Omental fat pad (tissue), 4 donors: Measurements from ENCODE around the gene NIPA2. TPM values are rescaled to one million over a fixed set of nuclear protein-coding genes. Genes with fewer than 3 reads are reported as not detected.
"Not testable (repeated sequence)": the region's sequence is repeated elsewhere in the genome, so short reads cannot be mapped to it uniquely, and the experiment has no call there.

Experiments
- ATAC-seq: fragments of 150-250 bp; one replicate; pipeline ENCODE4 v1.9.1; 2016; ENCODE audit warnings: mild to moderate bottlenecking, moderate library complexity; ENCODE audit not compliant: low FRiP score
- DNase-seq: peaks from one replicate; pipeline ENCODE4 v3.0.0-alpha.2; 2019; ENCODE audit warnings: low spot score
- total RNA-seq, 4 donors: library from RNA; depleted of rRNA; stranded (reverse); fragments of >200 nt; gene quantifications; one replicate each; pipeline ENCODE4 v1.1.0, GENCODE V29; 2016
- TF ChIP-seq, protein P1 (sequence below), 3 donors: fragments of 450-650 bp; IDR thresholded peaks; one replicate each; pipeline ENCODE4 v1.5.1; 2016 to 2017; ENCODE audit warnings: antibody characterized with exemption in 3 of 3, mild to moderate bottlenecking in 3 of 3, moderate library complexity in 2 of 3

Gene NIPA2
- total RNA-seq, result 10 to 100 TPM; 37.3 to 67.5 (median 45.2) TPM

DNA sequence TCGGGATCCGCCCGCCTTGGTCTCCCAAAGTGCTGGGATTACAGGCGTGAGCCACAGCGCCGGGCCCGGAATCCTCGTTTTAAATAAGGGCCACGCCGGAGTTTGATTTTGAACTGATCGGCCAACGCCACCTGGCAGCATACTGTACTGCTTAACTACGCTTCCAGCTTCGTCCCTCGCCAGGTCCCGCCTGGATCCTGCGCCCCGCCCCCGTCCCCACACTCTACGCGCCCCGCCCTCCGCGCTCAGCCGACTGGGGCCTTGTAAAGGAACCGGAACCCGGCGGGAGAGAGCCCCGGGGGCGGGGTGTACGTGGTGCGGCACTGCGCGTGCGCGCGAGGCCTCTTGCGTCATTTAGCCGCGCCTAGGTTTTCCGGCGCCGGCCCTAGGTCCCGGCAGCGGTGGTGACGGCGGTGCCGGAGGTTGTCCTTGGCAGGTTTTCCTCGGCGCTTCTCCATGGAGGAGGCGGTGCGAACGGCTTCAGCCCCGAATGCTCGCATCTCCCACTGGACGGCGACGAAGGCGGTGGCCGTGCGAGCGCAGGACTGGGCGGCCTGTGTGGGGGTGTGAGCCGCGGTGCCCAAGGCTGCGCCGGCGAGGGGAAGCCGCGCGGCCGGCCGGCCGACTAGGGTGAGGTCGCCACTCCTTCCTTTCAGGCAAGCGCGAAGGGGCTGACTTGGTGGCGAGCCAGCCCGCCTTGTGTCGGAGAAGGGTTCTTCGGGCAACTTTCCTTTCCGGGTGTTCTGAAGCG is at the start of gene NIPA2:
Gene NIPA2, plus strand, starts transcription at position 375 of the 751 bp plus-strand sequence. CDS start 13,066 bp downstream, outside the sequence.
- ATAC-seq (peak; percentile 100), DNase-seq (peak; percentile 90)
- TF ChIP-seq, protein P1, sequence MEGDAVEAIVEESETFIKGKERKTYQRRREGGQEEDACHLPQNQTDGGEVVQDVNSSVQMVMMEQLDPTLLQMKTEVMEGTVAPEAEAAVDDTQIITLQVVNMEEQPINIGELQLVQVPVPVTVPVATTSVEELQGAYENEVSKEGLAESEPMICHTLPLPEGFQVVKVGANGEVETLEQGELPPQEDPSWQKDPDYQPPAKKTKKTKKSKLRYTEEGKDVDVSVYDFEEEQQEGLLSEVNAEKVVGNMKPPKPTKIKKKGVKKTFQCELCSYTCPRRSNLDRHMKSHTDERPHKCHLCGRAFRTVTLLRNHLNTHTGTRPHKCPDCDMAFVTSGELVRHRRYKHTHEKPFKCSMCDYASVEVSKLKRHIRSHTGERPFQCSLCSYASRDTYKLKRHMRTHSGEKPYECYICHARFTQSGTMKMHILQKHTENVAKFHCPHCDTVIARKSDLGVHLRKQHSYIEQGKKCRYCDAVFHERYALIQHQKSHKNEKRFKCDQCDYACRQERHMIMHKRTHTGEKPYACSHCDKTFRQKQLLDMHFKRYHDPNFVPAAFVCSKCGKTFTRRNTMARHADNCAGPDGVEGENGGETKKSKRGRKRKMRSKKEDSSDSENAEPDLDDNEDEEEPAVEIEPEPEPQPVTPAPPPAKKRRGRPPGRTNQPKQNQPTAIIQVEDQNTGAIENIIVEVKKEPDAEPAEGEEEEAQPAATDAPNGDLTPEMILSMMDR (IDR thresholded peaks at IDR 0.05), result no peak

DNA sequence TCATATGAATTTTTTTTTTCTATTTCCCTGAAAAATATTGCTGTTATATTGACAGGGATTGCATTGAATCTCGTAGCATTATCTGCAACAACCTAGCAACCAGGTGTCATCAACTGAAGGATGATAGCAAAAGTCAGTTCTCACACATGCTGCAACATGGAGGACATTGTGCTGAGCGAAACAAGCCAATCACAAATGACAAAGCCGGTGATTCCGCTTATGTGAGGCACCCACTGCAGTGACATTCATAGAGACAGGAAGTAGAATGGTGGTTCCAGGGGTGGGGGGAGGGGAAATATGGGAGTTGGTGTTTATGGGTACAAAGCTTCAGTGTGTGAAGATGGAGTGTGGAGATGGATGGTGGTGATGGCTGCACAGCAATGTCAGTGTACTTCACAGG is 44.4 kb upstream of the NIPA2 start:
- no peak for DNase-seq
- no peak for ATAC-seq
- TF ChIP-seq, protein P1 (IDR thresholded peaks at IDR 0.05), result no peak

DNA sequence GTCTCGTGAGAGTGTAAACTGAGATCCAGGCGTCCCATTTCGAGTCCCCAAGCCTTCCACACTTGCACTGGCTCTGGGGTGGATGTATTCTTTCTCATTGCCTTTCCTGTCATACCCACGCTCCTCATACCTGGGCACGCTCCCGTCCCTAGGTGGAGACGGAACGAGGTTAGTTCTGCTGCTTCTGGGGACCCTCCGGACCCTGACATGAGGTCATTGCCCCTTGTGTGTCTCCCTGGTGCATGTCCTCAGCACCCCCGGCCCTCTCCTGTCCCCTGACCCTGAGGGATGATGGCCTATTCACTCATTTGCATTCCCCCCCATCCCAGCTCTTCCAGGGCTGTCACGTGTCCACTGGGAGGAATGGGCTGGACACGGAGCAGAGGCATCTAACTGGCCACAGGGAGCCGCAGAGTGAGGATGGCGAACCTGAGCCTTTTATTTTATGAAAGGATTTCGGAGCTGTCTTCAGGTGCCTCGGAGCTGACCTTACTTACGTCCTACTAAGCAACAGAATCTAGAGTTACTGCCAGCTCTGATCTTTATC is 43.8 kb upstream of the NIPA2 start:
- TF ChIP-seq, protein P1 (IDR thresholded peaks at IDR 0.05), result no peak

DNA sequence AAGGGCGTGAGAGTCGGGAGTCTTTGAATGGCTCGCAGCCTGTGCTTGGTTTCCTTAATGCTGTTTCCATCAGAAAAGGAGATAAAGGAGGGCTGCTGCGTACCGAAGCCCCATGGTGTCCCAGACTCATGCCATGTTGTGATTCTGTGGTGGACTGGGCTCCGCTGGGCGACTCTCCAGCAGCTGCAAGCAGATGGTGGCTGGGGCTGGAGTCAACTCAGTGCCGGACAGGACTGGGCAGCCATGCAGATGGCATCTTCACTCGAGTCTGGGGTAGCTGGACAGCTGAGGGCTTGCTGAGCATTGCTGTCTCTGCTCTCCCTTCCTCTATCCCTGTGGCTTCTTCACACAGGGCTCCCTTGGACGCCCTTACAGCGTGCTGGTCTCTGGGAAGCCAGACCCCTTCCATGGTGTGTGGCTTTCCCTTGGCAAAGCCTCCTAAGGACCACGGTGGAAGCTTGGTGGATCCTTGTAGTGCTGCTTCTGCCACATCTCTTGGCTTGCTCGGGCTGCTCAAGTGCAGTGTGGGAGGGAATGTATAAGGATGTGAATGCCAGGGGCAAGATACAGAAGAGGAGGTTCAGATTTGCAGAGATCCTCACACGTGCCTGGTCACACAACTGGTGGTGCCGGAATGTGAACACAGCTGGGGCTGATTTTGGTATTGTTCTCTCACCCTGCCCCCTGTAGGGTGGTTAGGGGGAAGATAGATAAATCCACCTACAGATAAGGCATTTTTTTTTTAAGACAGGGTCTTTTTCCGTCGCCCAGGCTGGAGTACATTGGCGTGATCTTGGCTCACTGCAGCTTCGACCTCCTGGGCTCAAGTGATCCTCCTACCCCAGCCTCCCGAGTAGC is 43.0 kb upstream of the NIPA2 start:
- TF ChIP-seq, protein P1 (IDR thresholded peaks at IDR 0.05), result no peak
- no peak for ATAC-seq
- no peak for DNase-seq

More for the DNA sequence above, 43.8 kb upstream of the NIPA2 start:
- DNase-seq (no peak), ATAC-seq (no peak)

DNA sequence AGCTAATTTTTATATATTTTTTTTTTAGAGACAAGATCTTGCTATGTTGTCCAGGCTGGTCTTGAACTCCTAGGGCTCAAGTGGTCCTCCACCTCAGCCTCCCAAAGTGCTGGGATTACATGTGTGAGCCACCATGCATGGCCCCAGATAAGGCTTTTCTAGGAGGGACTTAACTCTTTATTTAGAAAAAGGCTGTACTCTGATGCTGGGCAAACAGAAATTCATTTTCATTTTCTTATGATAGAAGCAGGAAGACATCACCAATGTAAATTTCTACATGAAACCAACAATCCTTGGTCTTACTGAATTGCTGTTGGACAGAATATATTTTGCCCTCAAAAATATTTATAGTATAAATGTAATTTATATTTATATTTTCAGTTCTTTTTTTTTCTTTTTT is 42.4 kb upstream of the NIPA2 start:
- no peak for DNase-seq
- TF ChIP-seq, protein P1 (IDR thresholded peaks at IDR 0.05), result no peak
- ATAC-seq, result no peak

DNA sequence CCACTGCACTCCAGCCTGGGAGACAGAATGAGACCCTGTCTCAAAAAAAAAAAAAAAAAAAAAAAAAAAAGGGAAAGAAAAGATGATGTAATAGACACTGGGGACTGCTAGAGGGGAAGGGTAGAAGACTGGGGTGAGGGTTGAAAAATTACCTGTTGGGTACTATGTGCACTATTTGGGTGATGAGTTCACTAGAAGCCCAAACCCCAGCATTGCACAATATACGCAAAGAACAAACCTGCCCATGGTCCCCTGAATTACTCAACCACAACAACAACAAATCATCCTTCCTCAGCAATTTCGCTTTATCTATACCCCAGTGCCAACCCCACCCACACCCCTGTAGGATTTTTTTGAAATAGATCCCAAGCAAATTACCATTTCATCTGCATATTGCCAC is 38.6 kb upstream of the NIPA2 start:
- DNase-seq (no peak), ATAC-seq (no peak)
- TF ChIP-seq, protein P1 (IDR thresholded peaks at IDR 0.05), result no peak

DNA sequence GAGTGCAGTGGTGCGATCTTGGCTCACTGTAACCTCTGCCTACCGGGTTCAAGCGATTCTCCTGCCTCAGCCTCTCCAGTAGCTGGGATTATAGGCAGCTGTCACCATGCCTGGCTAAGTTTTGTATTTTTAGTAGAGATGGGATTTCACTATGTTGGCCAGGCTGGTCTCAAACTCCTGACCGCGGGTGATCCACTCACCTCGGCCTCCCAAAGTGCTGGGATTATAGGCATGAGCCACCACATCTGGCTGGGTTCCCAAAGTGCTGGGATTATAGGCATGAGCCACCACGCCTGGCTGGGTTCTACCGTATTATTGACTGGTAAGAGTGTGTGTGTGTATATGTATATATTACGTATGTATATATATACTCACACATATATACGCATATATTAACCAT is 35.5 kb upstream of the NIPA2 start:
- ATAC-seq, DNase-seq: not testable (repeated sequence)
